NCI-H1105 (cell line): ENCODE results near the gene ARHGEF37.
A peak's percentile ranks its signal among the peaks of the same experiment; 100 is the strongest.

Experiments used
- DNase-seq: peaks from one replicate; lab custom pipeline; 2025; lab: John Stamatoyannopoulos, UW

ARHGEF37 gene

DNA sequence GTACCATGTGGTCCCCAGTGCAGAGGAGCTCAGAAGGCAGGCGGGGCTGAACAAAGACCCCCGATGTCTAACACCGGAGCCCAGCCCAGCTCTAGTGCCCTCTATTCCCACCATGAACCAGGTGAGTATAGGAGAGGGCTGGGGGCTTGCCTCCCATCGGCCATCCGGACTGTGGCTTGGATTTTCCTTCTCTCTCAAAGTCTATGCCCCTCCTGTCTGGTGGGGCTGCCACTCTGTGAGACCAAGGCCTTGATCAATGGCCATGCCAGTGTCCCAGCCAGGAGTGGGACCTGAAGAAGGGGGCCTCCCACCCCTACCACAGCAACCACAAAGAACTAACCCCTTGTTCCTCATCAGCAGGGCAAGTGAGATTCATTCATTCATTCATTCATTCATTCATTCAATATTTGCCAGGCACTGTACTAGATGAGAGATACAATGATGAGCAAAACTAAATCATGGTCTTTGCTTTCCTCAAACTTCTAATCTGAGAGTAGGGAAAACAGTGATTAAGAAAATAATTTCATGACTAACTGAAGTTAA lies 47.6 kb downstream of the ARHGEF37 start:
- DNase-seq = no peak

DNA sequence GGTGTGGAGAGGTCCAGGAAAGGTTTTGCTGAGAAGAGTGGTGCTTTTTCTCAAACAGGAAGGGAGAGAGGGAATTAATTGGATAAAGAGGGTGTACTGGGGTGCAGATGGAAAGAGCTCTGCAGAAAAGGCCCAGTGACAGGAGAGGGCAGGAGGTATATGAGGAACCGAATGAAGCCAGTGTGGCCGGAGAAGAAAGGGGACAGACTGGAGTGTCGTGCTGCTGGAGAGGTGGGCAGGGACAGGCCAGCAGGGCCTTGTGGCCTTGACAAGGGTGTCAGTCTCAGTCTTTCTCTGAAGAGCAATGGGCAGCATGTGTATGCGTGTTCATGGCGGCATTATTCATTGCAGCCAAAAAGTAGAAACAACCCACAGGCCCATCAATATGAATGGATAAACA lies 48.1 kb downstream of the ARHGEF37 start:
- no peak for DNase-seq

DNA sequence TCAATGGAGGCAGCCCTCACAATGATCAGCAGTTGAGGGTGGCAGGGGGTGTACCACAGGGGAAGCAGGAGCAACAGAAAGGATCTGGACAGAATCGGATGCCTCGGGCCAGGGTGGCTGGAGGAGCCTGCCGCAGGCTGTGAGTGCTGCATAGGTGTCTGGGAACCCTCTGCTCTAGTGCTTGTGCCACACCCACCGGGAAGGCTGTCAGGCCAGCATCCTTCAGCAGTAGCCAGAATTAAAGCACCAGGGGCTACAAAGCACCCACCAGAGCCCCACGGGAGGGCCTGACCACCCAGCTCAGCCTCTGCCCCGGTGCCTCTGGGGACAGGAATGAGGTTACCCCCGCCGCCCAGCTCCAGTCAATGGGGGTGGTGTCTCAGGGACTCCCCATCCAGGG lies 49.0 kb downstream of the ARHGEF37 start:
- DNase-seq = no peak

DNA sequence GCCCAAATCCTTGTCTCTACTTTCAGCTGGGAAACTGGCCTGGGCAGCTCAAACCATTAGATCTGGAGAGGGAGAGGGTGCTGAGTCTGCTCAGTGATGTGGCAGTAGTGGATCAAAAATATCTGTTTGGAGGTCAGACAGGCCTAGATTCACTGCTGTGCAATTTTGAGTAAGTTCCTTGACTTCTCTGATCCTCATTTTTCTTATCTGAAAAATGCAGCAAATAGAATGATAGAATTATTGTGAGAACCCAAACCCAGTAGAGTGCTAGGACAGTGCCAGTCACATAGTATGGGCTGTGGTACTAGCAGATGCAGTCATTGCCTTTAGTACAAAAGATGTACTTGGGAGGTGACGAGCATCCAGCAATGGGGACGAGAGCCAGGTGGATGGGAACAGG lies 50.2 kb downstream of the ARHGEF37 start:
- no peak for DNase-seq

DNA sequence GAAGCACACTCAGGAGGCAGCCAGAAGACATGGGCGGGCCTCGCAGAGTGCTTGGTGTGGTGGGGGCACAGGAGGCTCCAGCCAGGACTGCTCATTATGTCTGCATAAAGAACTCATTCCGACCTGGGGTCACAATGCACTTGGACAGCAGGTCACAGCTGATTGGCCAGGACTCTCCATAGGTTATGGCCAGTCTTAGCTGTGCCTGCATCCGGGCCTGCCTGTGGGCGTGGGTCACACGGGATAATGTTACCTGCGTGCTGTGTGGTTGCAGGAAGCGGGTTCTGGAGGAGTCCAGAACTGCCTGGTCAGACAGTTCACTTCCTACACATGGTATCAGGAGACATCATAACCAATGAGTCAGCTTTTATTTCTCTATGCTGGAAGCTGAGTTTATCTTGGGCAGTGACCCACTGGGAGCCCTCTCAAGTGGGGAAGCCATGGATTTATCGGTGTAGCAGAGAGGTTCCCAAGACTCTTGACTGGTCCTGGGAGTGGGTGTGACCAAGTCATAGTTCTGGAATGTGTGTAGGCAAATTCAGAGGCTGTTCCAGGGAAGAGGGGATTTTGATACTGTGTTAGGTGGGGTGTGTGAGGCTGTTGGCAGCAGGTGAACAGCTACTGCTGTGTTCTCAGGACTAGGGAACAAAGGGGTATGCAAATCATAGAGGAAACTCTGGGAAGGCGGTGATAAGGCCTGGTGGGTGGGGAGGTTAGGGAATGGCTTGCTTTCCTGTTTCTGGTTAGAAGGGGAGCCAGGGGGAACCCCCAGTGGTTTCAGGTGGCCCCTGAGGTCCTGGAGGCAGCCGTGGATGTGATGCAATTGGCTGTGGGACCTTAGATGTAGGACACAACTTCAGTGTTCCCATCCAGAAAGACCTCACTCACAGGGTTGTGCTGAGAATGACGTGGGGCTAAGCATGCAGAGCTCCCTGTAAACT lies 51.3 kb downstream of the ARHGEF37 start:
- DNase-seq = no peak

DNA sequence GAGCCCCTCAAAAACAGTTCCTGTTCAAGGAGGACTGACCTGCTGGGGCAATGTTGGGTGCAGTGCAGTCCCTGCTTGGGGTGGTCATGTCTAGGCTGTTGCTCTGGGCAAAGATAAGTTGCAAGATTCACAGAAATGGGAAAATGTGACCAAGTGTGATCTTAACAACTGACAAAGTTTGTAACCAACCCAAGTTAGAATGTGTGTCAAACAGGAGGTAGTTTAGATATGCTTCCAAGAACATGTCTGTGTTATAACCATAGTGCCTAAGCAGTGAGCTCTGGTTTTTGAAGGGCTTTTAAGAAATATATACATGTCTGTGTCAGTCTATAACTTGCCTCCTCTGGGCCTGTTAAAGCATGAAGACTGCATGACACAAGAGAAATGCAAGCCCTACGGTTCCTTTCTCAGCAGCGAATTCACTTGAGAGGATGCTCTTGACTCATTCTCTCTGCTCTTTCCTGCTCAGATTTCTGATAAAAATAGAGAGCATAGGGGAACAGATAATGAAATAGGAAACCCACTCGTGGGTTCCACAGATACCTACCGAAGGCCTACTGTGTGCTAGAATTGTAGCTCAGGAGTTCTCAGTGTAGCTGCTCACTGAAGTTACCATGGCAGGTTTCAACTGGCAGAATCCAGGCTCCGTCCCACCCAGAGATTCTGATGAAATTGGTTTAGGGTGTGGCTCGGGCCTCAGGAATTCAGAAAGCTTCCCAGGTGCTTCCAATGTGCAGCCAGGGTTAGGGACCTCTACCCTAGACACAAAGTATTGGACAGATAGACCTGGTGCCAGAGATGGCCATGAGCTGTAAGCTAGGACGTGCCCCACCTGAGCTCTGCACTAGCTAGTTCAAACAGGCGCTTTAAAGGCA lies 52.4 kb downstream of the ARHGEF37 start:
- no peak for DNase-seq

DNA sequence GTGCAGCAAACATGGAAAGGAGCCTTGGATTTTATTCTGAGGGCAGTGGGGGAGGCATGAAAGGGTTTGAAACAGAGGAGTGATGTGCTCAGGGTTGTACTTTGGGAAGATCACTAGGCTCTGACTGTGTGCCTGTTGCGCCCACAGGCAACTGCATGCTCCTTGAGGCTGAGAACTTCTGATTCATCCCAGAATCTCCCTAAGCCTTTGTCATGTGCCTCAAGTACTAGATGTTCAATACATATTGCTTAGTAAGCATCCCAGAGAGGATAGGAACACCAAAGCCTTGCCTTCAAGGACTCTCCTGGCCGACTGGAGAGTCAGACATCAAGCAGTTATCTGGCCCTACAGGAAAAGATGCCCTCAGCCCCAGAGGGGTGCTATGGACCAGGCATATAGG lies 54.1 kb downstream of the ARHGEF37 start:
- no peak for DNase-seq

DNA sequence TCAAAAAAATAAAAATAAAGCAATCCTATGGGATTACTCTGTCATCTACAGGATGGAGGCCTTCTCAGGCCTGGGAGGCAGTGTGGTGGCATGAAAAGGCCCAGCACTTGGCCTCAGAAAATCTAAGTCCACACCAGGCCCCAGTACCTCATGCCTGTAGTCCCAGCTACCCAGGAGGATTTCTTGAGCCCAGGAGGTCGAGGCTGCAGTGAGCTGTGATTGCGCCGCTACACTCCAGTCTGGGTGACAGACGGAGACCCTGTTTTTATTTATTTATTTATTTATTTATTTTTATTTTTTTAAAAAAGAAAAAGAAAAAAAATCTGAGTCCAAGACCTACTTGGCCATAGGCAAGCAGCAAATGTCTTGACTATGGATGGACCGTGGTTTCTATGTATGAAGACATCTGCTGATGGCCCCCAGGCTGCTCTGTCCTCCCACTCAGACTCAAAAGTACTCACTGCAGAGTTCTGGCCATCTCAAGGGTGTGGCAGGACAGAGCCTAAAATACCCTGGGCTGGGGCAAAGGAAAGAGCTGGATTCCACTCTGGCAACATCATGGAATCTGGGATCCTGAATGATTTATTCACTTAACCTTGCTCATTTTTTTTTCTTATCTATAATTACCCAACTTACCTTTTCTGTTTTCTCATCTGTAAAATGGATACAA lies 55.0 kb downstream of the ARHGEF37 start:
- DNase-seq = no peak

DNA sequence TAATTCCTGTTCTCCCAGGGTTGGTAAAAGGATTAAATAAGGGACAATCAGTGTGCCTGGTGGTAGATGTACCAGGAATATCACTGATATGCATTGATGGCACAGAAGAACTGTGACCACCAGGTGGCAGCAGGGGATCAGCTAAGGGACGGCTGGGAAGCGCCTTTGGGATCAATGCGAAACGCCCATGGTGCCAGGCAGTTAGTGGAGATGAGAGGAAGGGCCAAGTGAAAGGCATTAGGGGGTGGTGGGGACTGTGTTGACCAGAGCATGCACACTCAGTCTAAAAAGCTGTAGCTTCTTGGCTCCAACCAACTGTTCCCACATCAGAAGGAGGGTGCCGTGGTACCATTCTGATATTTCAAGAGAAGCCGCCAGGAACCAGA lies 55.6 kb downstream of the ARHGEF37 start:
- peak; percentile 9 for DNase-seq

DNA sequence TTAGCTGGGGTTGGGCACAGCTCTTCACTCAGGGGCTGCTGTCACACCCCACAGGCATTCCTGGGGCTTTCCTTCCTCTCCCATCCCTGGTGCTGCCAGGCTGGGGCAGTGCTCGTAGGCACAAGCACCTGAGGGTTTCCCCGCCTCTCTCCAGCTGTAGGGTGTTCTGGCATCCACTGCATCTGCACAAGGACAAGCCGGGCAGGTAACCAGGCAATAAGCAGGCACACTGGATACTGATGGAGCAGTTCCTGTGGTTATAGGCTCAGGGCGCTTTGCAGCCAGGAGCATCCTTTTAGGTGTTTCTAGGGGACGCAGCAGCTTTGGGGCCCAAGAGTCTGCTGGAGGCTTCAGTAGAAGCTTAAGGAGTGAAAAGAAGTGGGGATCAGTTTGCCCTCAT lies 56.8 kb downstream of the ARHGEF37 start:
- no peak for DNase-seq

DNA sequence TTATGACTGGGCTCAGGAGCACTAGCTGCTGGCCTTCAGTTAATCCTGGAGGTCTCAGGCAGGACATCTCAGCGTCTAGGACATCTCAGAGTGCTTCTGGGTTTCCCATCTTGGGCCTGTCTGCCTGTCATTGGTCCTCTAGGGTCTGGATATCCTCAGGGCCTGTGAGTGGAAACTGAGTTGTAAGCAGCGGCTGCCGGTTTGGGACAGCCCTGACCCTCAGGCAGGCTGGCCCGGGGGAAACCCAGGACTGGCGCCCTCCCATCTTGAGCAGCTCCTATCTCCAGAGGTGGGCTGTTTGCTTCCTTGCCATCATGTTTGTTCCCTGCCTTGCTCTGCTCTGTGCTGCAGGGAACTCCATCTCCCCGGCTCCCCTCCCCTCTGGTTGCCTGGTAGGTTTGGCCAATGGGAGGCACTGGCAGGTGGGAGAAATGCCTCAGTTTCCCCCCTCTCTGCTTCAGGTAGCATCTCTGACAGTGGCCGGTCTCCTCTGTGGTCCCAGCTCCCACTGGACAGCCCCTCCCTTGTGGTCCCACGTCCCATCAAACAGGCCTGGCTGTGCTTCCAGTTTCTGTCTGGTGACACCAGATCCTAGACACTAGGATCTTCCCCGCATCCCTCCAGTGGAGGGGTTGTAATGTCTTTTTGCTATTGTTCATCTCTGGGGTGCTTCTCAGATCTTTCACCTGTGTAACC lies 57.4 kb downstream of the ARHGEF37 start:
- no peak for DNase-seq

DNA sequence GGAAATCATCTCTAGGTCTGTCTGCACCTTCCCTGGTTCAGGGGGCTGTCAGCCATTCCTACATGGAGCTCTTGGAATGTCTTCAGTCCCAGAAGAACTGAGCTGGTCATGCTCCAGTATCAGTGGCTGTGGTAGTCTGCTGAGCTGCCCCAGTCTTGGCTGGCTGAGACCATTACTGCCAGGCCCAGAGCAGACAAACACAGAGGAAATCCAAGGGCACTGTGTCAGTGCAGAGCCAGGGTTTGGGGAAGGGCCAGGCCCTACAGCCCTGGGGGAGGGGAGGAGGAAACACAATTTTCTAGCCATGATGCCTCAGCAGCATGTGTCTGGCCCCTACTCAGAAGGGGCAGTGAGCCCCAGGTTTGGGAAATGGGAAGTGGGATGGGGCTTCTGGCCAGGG lies 58.4 kb downstream of the ARHGEF37 start:
- DNase-seq = no peak

DNA sequence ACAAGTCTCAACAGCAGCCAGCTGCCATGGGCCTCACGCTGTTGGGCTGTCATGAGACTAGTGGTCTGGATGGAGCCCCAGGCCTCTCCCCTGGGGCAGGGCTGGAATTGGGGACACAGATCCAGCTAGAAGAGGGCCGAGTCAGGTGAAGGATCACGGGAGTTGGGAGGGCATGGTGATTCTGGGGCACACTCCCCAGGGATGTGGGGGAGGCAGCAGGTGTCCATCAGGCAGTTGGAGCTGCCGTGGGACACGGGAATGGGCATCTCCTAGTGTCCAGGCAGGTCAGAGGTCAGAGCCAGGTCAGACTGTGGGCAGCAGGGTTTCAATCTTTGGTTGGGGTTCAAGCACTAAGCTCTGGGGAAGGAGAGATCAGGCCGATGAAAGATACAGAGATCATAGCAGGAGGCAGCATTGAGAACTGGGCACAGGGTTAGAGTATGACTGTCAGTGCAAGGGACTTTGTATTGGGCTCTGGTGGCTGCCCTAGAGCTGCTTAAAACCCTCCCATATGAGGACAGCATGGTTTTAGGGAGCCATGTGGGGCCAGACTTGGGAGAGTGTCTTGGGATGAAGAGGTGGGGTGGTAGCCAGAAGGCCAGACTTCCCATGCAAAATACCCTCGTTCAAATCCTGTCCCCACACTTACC lies 59.2 kb downstream of the ARHGEF37 start:
- DNase-seq = no peak

DNA sequence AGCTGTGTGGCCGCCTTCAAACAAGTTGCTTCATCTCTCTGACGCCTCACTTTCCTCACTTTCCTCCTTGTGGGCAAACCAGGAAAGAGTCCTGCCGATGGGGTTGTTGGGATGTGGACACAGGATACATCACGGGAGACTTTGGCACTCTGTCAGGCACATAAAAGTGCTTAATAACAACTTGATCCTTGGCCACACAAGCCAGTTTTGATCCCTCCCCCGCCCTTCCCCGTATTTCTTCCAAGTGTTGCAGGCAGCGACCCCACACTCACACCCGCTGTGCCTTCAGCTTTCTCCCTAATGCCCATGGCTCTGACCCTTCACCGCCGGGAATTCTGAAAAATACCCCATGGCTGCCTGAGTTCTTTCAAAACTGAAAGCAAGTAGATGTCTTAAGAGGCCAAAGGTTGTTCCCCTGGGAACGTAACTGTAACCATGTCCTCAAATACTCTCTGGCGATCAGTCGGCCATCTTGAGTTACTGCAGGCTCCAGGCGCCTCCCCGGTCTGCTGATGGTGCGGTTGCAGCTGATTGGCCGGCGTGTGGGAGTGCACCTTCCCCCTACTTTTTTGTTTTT lies 59.8 kb downstream of the ARHGEF37 start:
- no peak for DNase-seq

DNA sequence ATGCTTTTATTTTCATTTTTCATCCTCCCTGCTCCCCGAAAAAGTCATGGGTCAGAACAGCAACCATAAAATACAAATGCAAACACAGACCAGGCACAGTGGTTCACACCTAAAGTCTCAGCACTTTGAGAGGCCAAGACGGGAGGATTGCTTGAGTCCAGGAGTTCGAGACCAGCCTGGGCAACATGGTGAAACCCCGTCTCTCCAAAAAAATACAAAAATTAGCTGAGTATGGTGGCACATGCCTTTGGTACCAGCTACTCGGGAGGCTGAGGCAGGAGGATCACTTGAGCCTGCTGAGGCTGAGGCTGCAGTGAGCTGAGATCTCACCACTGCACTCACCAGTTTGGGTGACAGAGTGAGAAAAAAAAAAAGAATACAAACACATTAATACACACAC lies 60.3 kb downstream of the ARHGEF37 start:
- DNase-seq = no peak

DNA sequence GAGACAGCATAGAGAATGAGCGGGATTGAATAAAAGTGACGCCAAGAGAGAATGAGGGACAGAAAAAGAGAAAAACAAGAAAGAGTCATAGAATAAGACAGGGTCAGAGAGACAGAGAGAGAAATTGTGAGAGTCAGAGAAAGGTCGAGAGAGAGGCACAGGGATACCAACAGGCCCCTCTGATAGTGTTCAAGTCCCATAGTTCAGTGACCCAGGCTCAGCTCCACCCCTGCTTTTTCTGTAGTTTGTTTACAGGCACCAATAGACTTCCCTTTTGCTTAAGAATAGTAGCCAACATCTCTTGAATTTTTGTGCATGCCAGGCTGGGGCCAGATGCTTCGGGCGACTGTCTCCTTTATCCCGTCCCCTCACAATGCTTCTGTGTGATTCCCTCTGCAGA lies 62.5 kb downstream of the ARHGEF37 start:
- DNase-seq = no peak

DNA sequence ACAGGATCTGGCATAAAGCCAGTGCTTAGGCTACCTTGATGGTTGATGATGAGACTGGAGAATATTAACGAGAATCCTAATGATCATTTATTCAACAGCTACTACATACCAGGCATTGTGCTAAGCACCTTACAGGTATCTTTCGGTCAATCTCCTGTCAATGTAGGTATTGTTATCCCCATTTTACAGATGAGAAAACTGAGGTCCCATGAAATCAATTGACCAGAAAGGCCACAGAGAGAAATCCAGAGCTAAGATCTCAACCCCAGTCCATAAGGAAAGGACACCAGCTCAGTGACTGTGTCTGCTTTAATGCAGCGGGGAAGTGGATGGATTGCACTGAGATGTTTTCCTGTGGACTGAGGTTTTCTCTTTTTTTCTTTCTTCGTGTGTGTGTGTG lies 63.3 kb downstream of the ARHGEF37 start:
- no peak for DNase-seq

DNA sequence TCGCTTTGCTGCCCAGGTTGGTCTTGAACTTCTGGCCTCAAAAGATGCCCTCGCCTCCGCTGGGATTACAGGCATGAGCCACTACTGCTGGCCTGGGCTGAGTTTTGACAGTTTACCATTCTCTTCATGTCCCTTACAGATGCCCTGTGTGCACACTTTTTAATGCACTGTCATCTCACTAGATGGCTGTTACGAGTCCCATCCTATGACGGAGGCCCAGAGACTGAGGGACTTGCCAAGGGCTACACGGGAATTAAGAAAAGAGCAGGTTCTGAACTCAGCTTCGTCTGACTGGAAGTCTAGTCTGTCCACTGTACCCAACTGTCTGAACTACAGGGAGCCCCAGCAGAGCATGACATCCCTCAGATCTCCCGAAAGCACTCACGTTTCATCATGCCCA lies 63.9 kb downstream of the ARHGEF37 start:
- DNase-seq = no peak

DNA sequence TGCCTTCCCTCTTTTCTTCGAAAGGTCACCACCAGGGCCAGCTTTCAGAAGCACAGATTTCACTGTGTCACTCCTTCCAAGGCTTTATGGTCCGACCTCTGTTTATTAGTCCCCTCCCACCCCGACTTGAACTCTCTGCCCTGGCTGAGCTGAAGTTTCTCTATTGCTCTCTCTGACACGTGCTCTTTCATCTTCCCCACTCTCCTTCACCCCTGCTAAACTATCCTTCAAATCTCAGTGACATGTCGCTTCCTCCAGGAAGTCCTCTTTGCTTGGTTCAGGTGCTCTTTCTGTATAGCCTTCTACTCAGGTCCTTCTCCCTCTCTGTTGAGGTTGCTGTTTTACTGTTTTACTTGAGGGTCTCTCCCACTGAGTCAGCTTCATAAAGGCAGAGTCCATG lies 64.4 kb downstream of the ARHGEF37 start:
- no peak for DNase-seq

DNA sequence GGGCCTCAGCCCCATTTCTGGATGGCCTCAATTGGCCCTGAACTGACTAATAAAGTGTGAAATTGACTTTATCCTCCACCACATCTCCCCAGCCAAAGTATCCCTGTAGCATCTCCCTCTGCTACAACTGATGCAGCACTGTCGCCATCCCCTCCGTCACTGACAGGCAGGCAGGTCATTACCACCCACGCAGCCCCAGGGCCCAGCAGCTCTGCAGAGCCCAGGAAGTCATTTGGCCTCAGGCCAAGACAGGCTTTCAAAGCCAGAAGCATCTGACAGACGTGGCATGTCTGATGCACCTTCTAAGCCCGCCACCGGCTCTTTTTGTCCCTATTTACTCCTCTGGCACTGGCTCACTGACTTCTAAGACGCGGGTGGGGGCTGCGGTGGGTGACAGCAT lies 65.3 kb downstream of the ARHGEF37 start:
- DNase-seq = peak; percentile 72

DNA sequence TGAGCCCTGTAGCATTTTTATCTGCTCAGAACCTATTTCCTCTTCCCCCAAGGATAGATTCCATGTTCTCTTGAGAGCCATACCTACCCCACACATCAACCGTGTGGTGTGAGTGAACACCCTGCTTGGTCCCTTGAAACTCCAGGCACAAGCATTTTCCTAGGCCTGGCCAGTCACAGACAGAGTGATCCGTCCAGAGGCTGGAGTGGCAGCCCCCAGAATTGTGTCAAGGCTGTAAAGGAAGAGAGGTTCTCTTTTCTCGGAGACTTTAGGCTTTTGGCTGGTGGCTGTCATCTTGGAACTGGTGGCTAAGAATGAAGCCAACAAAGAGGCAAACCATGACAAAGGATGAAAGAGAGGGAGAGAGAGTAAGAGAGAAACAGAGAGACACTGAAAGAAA lies 66.0 kb downstream of the ARHGEF37 start:
- DNase-seq = no peak
